HG03378 (cell line): Measurements from ENCODE around the gene NLRP6.
"Not testable (repeated sequence)": the region's sequence is repeated elsewhere in the genome, so short reads cannot be mapped to it uniquely, and the experiment has no call there.

ENCODE experiments used
- ATAC-seq: cut with Tn5 transposase; IDR thresholded peaks from one replicate; pipeline ENCODE4 v1.9.1; 2021; ENCODE audit warnings: mild to moderate bottlenecking, moderate library complexity; ENCODE audit not compliant: unreplicated experiment

NLRP6 gene

DNA sequence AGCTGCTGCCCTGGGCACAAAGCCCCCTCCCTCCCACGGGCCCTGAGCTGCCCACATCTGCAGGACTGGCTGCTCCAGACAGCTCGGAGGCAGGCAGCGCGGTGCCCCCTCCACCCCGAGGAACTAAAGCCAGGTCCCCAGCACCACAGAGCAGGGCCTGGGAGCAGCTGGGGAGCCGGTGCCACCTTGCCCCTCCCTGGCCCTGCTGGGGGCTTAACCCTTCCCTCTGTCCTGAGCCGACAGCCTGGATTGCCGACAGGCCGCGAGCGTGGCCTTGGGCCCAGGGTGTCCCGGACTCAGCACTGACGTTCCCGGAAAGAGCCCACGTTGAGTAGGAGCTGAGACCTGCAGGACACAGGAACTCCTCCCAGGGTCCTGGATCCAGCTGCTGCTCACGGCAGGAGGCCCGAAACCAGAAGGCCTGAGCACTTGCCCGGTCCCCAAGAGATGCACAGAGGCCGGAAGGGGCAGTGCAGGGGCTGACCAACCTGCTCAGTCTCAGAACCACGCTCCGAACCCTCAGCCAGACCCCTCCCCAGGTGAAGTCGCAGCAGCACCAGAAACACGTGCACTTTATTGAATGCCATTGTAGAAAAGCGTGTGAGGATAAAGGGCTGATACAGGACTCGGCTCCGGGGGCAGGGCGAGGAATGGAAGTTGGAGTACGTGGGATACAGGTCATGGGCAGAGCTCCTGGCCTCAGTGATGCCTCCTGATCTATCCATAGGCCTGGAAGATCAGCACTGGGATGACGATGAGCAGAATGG is 41.1 kb downstream of the NLRP6 start:
- not testable (repeated sequence) for ATAC-seq

GRCh38 chr11:319888-320273 is 41.7 kb downstream of the NLRP6 start:
- not testable (repeated sequence) for ATAC-seq

- ATAC-seq, result no peak
Measured at GRCh38 chr11:324156-324555, 45.9 kb downstream of the NLRP6 start.

DNA sequence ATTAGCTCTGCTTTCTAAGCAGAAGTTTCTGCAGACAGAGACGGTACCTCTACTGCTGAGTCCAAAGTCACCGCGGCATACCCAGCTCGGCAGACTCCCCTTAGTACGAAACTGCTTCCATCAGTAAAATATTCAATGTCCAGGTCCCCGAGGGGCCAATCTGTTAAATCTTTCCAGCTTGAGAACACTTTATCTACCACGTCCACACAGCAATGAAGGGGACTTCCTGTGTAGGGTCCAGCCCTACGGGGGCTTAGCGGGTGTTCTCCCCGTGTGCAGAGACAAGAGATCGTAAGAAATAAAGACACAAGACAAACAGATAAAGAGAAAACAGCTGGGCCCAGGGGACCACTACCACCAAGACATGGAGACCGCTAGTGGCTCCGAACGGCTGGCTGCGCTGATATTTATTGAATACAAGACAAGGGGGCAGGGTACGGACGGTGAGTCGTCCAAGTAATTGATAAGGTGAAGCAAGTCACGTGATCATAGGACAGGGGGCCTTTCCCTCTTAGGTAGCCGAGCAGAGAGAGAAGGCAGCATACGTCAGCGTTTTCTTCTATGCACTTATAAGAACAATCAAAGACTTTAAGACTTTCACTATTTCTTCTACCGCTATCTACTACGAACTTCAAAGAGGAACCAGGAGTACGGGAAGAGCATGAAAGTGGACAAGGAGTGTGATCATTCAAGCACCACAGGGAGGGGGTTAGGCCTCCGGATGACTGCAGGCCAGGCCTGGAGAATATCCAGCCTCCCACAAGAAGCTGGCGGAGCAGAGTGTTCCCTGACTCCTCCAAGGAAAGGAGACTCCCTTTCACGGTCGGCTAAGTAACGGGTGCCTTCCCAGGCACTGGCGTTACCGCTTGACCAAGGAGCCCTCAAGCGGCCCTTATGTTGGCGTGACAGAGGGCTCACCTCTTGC is 46.6 kb downstream of the NLRP6 start:
- not testable (repeated sequence) for ATAC-seq

GRCh38 chr11:325796-326591 is 47.8 kb downstream of the NLRP6 start:
- ATAC-seq, result no peak

DNA sequence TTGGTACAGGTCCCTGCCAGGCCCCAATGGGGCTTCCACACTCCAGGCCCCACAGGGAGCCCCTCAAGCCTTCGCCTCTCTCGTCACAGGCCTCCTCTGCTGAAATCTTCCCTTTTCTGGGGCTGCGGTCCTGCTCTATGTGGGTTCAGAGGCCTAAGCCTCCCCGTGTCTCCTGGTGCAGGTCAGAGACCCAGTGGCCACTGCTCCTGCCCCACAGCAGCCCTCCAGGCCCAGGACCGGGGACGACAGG is 48.3 kb downstream of the NLRP6 start:
- ATAC-seq, result no peak

GRCh38 chr11:326842-327580 is 48.8 kb downstream of the NLRP6 start:
- peak; percentile 70 for ATAC-seq

- ATAC-seq, result no peak
Measured at GRCh38 chr11:327581-327923, 49.3 kb downstream of the NLRP6 start.

GRCh38 chr11:328012-328411 is 49.8 kb downstream of the NLRP6 start:
- no peak for ATAC-seq

DNA sequence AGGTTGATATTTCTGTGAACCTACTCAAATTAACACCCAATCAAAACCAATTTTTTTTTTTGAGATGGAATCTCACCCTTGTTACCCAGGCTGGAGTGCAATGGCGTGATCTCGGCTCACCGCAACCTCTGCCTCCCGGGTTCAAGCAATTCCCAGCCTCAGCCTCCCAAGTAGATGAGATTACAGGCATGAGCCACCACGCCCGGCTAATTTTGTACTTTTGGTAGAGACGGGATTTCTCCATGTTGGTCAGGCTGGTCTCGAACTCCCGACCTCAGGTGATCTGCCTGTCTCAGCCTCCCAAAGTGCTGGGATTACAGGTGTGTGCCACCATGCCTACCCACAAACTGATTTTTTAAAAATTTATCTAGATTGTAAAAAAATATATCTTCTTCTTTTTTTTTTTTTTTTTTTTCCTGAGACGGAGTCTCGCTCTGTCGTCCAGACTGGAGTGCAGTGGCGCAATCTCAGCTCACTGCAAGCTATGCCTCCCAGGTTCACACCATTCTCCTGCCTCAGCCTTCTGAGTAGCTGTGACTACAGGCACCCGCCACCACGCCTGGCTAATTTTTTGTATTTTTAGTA is 50.4 kb downstream of the NLRP6 start:
- ATAC-seq, result not testable (repeated sequence)

GRCh38 chr11:329886-330253 is 51.7 kb downstream of the NLRP6 start:
- no peak for ATAC-seq

GRCh38 chr11:330307-330693 is 52.1 kb downstream of the NLRP6 start:
- ATAC-seq, result no peak

- ATAC-seq, result no peak
Measured at GRCh38 chr11:330694-331357, 52.6 kb downstream of the NLRP6 start.

DNA sequence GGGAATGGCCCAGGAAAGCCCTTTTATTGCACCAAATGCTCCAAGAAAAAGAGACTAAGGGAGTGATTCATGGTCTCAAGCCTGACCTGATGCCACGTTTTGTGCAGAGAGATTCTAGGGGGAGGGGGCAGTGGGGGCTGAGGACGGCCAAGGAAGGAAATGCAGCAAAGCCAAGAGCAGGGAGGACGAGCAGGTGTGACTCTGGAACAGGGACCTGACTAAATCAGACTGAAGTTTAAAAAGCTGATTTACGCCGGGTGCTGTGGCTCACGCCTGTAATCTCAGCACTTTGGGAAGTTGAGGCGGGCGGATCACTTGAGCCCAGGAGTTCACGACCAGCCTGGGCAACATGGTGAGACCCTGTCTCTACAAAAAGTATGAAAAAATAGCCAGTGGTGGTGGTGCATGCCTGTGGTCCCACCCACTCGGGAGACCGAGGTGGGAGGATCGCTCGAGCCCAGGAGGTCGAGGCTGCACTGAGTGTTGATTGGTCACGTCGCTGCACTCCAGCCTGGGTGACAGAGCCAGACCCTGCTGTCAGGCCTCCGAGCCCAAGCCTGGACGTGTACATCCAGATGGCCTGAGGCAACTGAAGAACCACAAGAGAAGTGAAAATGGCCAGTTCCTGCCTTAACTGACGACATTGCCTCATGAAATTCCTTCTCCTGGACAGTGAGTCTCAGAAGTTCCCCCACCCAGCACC is 53.3 kb downstream of the NLRP6 start:
- ATAC-seq, result no peak

- no peak for ATAC-seq
Measured at GRCh38 chr11:332651-333480, 54.7 kb downstream of the NLRP6 start.

DNA sequence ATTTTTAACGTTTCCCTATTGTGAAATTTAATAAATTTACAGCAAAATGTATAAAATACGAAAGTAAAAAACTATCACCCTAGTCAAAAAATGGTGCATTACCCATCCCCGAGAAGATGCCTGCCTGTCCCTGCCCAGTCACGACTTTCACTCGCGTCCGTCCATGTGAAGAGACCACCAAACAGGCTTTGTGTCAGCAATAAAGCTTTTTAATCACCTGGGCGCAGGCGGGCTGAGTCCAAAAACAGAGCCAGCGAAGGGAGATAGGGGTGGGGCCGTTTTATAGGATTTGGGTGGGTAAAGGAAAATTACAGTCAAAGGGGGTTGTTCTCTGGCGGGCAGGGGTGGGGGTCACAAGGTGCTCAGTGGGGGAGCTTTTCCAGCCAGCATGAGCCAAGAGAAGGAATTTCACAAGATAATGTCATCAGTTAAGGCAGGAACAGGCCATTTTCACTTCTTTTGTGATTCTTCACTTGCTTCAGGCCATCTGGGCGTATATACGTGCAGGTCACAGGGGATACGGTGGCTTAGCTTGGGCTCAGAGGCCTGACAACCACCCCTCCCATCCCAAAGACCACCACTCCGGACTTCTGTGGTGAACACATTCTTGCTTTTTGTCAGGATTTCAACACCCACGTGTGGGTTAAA is 55.5 kb downstream of the NLRP6 start:
- ATAC-seq, result not testable (repeated sequence)

DNA sequence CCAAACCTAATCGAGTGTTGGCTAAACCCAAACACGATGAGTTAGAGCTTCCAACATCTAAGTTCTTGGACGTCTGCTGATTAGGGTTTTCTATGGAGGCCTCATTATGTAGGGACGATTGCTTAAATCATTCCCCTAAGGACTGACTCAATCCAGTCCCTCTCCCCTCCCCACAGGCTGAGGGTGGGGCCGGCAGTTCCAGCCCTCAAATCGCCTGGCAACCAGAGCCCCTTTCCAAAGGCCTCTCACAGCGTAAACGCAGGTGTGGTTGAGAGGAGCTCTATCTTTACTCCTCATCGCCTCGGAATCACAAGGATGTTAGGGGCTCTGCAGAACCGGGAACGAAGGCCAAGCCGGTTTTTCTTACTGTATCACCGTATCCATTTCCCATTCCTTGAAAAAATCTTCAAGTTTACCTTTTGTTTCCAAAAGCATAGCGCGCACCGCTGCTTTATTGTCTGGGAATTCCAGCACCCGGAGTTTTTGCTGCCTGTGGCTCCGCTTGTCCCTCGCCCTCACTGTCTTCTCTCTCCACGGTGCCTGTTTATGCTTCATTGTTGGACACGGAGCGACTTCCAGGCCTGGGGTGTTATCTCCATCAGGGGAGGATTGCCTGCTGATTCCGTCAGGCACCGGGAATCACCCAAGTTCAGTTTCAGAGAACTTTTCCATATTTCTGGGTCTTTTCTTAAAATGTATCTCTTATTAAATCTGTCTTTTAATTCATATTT is 56.2 kb downstream of the NLRP6 start:
- ATAC-seq, result no peak
